Osteoblast (primary cell): Measurements from ENCODE around the gene CACNA2D3. TPM values are rescaled to one million over a fixed set of nuclear protein-coding genes. Genes with fewer than 3 reads are reported as not detected.

Experiments
- DNase-seq: peaks from one replicate; pipeline ENCODE4 v3.0.0; 2011; ENCODE audit warnings: low spot score, mixed read lengths; ENCODE audit not compliant: insufficient read length; ENCODE audit errors: missing footprints
- H2AFZ ChIP-seq: 2 replicates; pipeline ENCODE4 v1.6.0; 2011; ENCODE audit warnings: mild to moderate bottlenecking, low read length
- H3K27ac ChIP-seq: 2 replicates; pipeline ENCODE4 v1.5.1; 2011; ENCODE audit warnings: mild to moderate bottlenecking, low read depth, low read length, moderate library complexity
- H3K27me3 ChIP-seq: 2 replicates; pipeline ENCODE4 v1.6.0; 2012; ENCODE audit warnings: mild to moderate bottlenecking, control low read depth, inconsistent platforms, low read length, moderate library complexity; ENCODE audit not compliant: insufficient read depth
- H3K36me3 ChIP-seq: 2 replicates; pipeline ENCODE4 v1.5.1; 2011; ENCODE audit warnings: mild to moderate bottlenecking, low read length, control low read depth, moderate library complexity; ENCODE audit not compliant: insufficient read depth
- H3K4me1 ChIP-seq: 2 replicates; pipeline ENCODE4 v1.5.1; 2011; ENCODE audit warnings: mild to moderate bottlenecking, low read length, control low read depth, moderate library complexity; ENCODE audit not compliant: insufficient read depth
- H3K4me2 ChIP-seq: 2 replicates; pipeline ENCODE4 v1.6.0; 2011; ENCODE audit warnings: mild to moderate bottlenecking, low read length; ENCODE audit not compliant: insufficient read depth
- H3K4me3 ChIP-seq: fragments of 200-600 bp; sonication (generic); 3 replicates; pipeline ENCODE4 v1.5.1; 2012; ENCODE audit warnings: mild to moderate bottlenecking, low read length, inconsistent platforms; ENCODE audit not compliant: insufficient read depth
- H3K79me2 ChIP-seq: 2 replicates; pipeline ENCODE4 v1.6.0; 2012; ENCODE audit warnings: mild to moderate bottlenecking, low read length, control low read depth, inconsistent platforms; ENCODE audit not compliant: insufficient read depth
- H3K9me3 ChIP-seq: 2 replicates; pipeline ENCODE4 v1.5.1; 2011; ENCODE audit warnings: low read depth, low read length, control low read depth
- H4K20me1 ChIP-seq: 2 replicates; pipeline ENCODE4 v1.6.0; 2012; ENCODE audit warnings: mild to moderate bottlenecking, low read length, control low read depth; ENCODE audit not compliant: insufficient read depth
- total RNA-seq: library from RNA; depleted of rRNA; stranded (reverse); fragments of >200 nt; gene quantifications from 2 replicates; pipeline ENCODE4 v1.2.3, GENCODE V29; 2012
- TF ChIP-seq, protein P1 (sequence below): IDR thresholded peaks from 2 replicates; pipeline ENCODE4 v1.5.1; 2011; ENCODE audit warnings: mild to moderate bottlenecking, low read depth, low read length, moderate library complexity; ENCODE audit errors: extremely low read depth

The CACNA2D3 gene
- total RNA-seq, 1 donor, result 0.36 TPM

DNA sequence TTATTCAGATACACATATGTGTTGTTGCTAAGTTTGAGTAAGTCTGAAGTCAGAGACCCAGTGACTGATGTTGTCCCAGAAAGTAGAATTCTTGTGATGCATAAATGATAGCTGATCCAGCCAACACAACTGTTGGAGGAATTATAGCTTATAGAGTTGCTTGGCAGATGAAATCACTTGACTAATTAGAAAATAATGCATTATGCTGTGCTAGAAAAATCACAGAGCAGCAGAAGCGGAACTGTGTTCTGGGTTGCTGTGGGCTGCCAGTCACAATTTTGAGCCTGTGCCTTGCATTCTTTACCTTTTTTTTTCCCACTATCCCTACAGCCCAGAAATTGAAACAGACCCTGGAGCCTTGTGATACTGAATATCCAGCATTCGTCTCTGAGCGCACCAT lies 895.5 kb downstream of the CACNA2D3 start:
- H3K4me1 ChIP-seq, result no peaks in the 10 kb centered on the region
- DNase-seq, result no peak

DNA sequence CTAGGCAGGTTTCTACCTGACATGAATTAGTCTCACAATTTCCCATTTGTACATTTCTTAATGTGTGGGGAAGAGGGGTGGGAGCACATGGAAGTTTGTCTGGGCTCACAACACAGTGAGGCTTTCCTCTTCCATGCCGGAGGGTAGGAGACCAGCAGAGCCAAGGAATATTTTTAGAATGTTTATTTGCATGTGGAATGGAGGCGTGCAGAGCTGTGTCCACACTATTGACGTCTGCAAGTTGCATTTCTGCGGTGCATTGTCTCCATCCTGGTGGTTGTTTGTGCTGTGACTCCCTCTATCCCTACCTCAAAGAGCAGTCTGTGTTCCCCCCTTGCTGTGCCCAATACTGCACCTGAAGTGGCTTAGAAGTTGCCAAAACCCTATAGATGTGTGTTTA lies 908.6 kb downstream of the CACNA2D3 start:
- Histone ChIP-seq H3K79me2 (no peaks in the 10 kb centered on the region), H3K9me3 (no peaks in the 10 kb centered on the region), H3K36me3 (no peaks in the 10 kb centered on the region), H3K4me2 (no peak overlapping the region), H4K20me1 (no peaks in the 10 kb centered on the region), H3K4me3 (no peak overlapping the region), H2AFZ (no peak overlapping the region), H3K27ac (no peak overlapping the region), H3K4me1 (no peaks in the 10 kb centered on the region), H3K27me3 (no peaks in the 10 kb centered on the region)
- no peak for DNase-seq
- TF ChIP-seq, protein P1, sequence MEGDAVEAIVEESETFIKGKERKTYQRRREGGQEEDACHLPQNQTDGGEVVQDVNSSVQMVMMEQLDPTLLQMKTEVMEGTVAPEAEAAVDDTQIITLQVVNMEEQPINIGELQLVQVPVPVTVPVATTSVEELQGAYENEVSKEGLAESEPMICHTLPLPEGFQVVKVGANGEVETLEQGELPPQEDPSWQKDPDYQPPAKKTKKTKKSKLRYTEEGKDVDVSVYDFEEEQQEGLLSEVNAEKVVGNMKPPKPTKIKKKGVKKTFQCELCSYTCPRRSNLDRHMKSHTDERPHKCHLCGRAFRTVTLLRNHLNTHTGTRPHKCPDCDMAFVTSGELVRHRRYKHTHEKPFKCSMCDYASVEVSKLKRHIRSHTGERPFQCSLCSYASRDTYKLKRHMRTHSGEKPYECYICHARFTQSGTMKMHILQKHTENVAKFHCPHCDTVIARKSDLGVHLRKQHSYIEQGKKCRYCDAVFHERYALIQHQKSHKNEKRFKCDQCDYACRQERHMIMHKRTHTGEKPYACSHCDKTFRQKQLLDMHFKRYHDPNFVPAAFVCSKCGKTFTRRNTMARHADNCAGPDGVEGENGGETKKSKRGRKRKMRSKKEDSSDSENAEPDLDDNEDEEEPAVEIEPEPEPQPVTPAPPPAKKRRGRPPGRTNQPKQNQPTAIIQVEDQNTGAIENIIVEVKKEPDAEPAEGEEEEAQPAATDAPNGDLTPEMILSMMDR, result no peak

More for the DNA sequence above, 895.5 kb downstream of the CACNA2D3 start:
- TF ChIP-seq, protein P1, result no peak
- Histone ChIP-seq H3K4me3 (no peak overlapping the region), H2AFZ (peak overlapping the region; percentile 62), H3K9me3 (no peaks in the 10 kb centered on the region), H3K36me3 (no peaks in the 10 kb centered on the region), H3K79me2 (no peaks in the 10 kb centered on the region), H3K27me3 (no peaks in the 10 kb centered on the region), H3K4me2 (peak overlapping the region; percentile 16), H3K27ac (no peak overlapping the region), H4K20me1 (no peaks in the 10 kb centered on the region)

DNA sequence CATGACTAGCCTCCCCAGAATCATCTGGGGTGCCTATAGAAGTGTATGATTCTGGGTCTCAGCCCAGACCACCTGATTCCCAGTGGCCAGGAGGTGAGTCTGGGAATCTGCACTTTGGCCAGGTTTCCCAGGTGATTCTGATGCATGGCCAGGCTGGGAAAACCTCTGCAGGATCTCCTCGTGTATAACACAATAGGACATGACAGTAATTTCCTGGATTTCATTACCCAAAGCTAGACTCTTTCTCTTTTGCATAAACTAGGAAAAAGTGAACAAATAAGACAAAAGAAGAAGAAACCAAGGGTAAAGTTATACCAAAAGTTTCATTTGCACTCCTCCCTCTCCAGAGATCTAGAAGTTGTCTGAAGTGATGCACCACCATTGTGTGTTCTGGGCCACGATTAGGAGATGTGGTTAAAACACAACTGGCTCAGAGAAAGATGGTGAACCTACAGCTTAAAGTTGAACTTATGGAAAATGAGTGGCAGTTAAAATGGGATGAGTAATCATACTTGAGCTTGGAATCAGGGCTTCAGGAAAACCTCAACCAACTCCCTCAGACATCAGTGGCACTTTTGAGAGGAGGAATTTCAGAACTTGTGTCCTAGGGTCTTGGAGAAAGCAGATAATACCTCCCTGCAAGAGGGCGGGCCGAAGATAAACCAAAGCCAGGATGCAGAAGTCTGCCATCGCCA lies 914.7 kb downstream of the CACNA2D3 start:
- no peaks in the 10 kb centered on the region for H3K4me1 ChIP-seq
- H2AFZ ChIP-seq, result peak overlapping the region; percentile 39
- no peaks in the 10 kb centered on the region for H4K20me1 ChIP-seq
- no peaks in the 10 kb centered on the region for H3K79me2 ChIP-seq
- H3K9me3 ChIP-seq, result no peaks in the 10 kb centered on the region
- no peak overlapping the region for H3K4me3 ChIP-seq
- TF ChIP-seq, protein P1, result no peak
- H3K27ac ChIP-seq, result no peak overlapping the region
- H3K27me3 ChIP-seq, result no peaks in the 10 kb centered on the region
- DNase-seq, result no peak
- no peak overlapping the region for H3K4me2 ChIP-seq
- no peaks in the 10 kb centered on the region for H3K36me3 ChIP-seq

DNA sequence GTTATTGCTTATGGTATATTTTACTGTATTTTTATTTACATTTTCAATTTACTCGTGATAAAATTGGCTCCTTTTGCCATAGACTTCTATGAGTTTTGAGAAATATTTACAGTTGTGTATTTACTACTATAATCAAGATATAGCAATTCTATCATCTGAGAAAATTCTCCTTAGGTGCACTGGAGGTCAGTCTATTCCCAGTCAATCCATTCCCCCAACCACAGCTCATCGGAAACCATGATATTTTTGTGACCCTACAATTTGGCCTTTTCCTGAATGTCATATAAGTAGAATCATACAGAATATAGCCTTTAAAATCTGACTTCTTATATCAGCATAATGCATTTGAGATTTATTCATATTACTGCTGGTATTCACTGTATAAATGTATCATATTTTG lies 920.2 kb downstream of the CACNA2D3 start:
- no peaks in the 10 kb centered on the region for H3K27me3 ChIP-seq

More for the DNA sequence above, 920.2 kb downstream of the CACNA2D3 start:
- H3K36me3 ChIP-seq, result no peaks in the 10 kb centered on the region
- H2AFZ ChIP-seq, result no peak overlapping the region
- no peak overlapping the region for H3K4me3 ChIP-seq
- no peaks in the 10 kb centered on the region for H3K4me1 ChIP-seq
- H3K4me2 ChIP-seq, result no peak overlapping the region
- no peaks in the 10 kb centered on the region for H4K20me1 ChIP-seq
- no peak for DNase-seq
- H3K9me3 ChIP-seq, result no peaks in the 10 kb centered on the region
- TF ChIP-seq, protein P1, result peak; percentile 51
- H3K27ac ChIP-seq, result no peak overlapping the region
- H3K79me2 ChIP-seq, result no peaks in the 10 kb centered on the region
